Forelimb muscle (tissue), 1 donor: ENCODE measurements around the gene ADGRD2. TPM values are rescaled to one million over a fixed set of nuclear protein-coding genes. Genes with fewer than 3 reads are reported as not detected.

Experiments
- DNase-seq: peaks from one replicate; pipeline ENCODE4 v3.0.0-alpha.2; 2013; ENCODE audit warnings: low read depth
- polyA plus RNA-seq: library from polyadenylated mRNA; unstranded; fragments of 120-200 nt; gene quantifications from one replicate; pipeline ENCODE4 v1.2.1, GENCODE V29; 2013; ENCODE audit not compliant: insufficient read length

Gene ADGRD2
- polyA plus RNA-seq, 1 donor = 0.08 TPM

- no peak for DNase-seq
These were observed 28.1 kb downstream of the ADGRD2 start for GRCh38 chr9:124478354-124478753.

- no peak for DNase-seq
These were observed 29.1 kb downstream of the ADGRD2 start for GRCh38 chr9:124479371-124479770.

- DNase-seq = no peak
These were observed 29.8 kb downstream of the ADGRD2 start for GRCh38 chr9:124479947-124480620.

- no peak for DNase-seq
These were observed 30.4 kb downstream of the ADGRD2 start for GRCh38 chr9:124480621-124480981.

GRCh38 chr9:124481115-124481514, 30.9 kb downstream of the ADGRD2 start:
- DNase-seq = no peak

- DNase-seq = no peak
These were observed 32.3 kb downstream of the ADGRD2 start for GRCh38 chr9:124482431-124483031.

GRCh38 chr9:124483481-124483880, 33.2 kb downstream of the ADGRD2 start:
- DNase-seq = no peak

GRCh38 chr9:124485201-124485600, 35.0 kb downstream of the ADGRD2 start:
- DNase-seq = no peak

GRCh38 chr9:124485936-124486335, 35.7 kb downstream of the ADGRD2 start:
- DNase-seq = no peak

- DNase-seq = no peak
These were observed 36.6 kb downstream of the ADGRD2 start for GRCh38 chr9:124486778-124487259.

GRCh38 chr9:124487260-124488182, 37.3 kb downstream of the ADGRD2 start:
- no peak for DNase-seq

GRCh38 chr9:124488641-124489210, 38.5 kb downstream of the ADGRD2 start:
- DNase-seq = no peak

GRCh38 chr9:124489222-124489621, 39.0 kb downstream of the ADGRD2 start:
- no peak for DNase-seq

- DNase-seq = no peak
These were observed 39.8 kb downstream of the ADGRD2 start for GRCh38 chr9:124490004-124490403.

- DNase-seq = no peak
These were observed 41.1 kb downstream of the ADGRD2 start for GRCh38 chr9:124491049-124491975.

GRCh38 chr9:124492818-124493217, 42.6 kb downstream of the ADGRD2 start:
- no peak for DNase-seq

- no peak for DNase-seq
These were observed 43.0 kb downstream of the ADGRD2 start for GRCh38 chr9:124493218-124493617.

- DNase-seq = no peak
These were observed 43.7 kb downstream of the ADGRD2 start for GRCh38 chr9:124493794-124494479.

GRCh38 chr9:124495126-124496074, 45.1 kb downstream of the ADGRD2 start:
- no peak for DNase-seq
